GM23338 (cell line): Measurements from ENCODE around the gene GUCY1A1. TPM values are rescaled to one million over a fixed set of nuclear protein-coding genes. Genes with fewer than 3 reads are reported as not detected.

ENCODE experiments used
- ATAC-seq: fragments of 200-7000 bp; cut with Tn5 transposase; 3 replicates; pipeline ENCODE4 v1.9.1; 2020
- DNase-seq: peaks from one replicate; pipeline ENCODE4 v3.0.0-alpha.2; 2015; ENCODE audit warnings: low spot score
- H2AFZ ChIP-seq: fragments of 200-600 bp; sonication (generic); 2 replicates; pipeline ENCODE4 v1.8.0; 2016; ENCODE audit warnings: antibody characterized with exemption, mild to moderate bottlenecking, moderate library complexity
- H3F3A ChIP-seq: fragments of 200-600 bp; sonication (generic); replicated peaks from 2 replicates; pipeline ENCODE4 v1.8.0; 2017; ENCODE audit warnings: antibody characterized with exemption, mixed run types, low read depth
- H3K27ac ChIP-seq: fragments of 200-600 bp; sonication (generic); 2 replicates; pipeline ENCODE4 v1.6.1; 2016; ENCODE audit warnings: low read depth
- H3K27me3 ChIP-seq: fragments of 200-600 bp; sonication (generic); 2 replicates; pipeline ENCODE4 v1.8.0; 2016; ENCODE audit warnings: mild to moderate bottlenecking, mixed run types, moderate library complexity; ENCODE audit not compliant: insufficient read depth
- H3K36me3 ChIP-seq: fragments of 200-600 bp; sonication (generic); 2 replicates; pipeline ENCODE4 v1.8.0; 2016; ENCODE audit warnings: mild to moderate bottlenecking; ENCODE audit not compliant: insufficient read depth
- H3K4me1 ChIP-seq: fragments of 200-600 bp; sonication (generic); 2 replicates; pipeline ENCODE4 v1.8.0; 2016; ENCODE audit warnings: mild to moderate bottlenecking, moderate library complexity; ENCODE audit not compliant: insufficient read depth
- H3K4me2 ChIP-seq: fragments of 200-600 bp; sonication (generic); 2 replicates; pipeline ENCODE4 v1.7.1; 2017; ENCODE audit warnings: mixed run types
- H3K4me3 ChIP-seq: fragments of 200-600 bp; sonication (generic); 2 replicates; pipeline ENCODE4 v1.6.1; 2016; ENCODE audit warnings: mixed run types
- H3K79me2 ChIP-seq: fragments of 200-600 bp; sonication (generic); replicated peaks from 2 replicates; pipeline ENCODE4 v1.8.0; 2017; ENCODE audit warnings: mild to moderate bottlenecking; ENCODE audit not compliant: insufficient read depth
- H3K9me2 ChIP-seq: fragments of 200-600 bp; sonication (generic); 2 replicates; pipeline ENCODE4 v1.8.0; 2017; ENCODE audit not compliant: insufficient read depth
- H4K20me1 ChIP-seq: fragments of 200-600 bp; sonication (generic); replicated peaks from 2 replicates; pipeline ENCODE4 v1.8.0; 2017; ENCODE audit warnings: mild to moderate bottlenecking; ENCODE audit not compliant: insufficient read depth
- H3K27ac Mint-ChIP-seq: 2 replicates; pipeline ENCODE4 v1.8.0; 2020; ENCODE audit warnings: inconsistent platforms, mild to moderate bottlenecking, moderate library complexity, mixed read lengths
- H3K27me3 Mint-ChIP-seq: 3 replicates; pipeline ENCODE4 v1.8.0; 2022; ENCODE audit warnings: low read depth, mild to moderate bottlenecking, moderate library complexity, mixed read lengths, inconsistent platforms; ENCODE audit not compliant: insufficient read depth, poor library complexity
- H3K36me3 Mint-ChIP-seq: 3 replicates; pipeline ENCODE4 v1.8.0; 2021; ENCODE audit warnings: low read depth, mild to moderate bottlenecking, inconsistent platforms, moderate library complexity, mixed read lengths
- H3K4me1 Mint-ChIP-seq: 3 replicates; pipeline ENCODE4 v1.8.0; 2020; ENCODE audit warnings: mild to moderate bottlenecking, inconsistent platforms, mixed read lengths
- H3K4me3 Mint-ChIP-seq: 3 replicates; pipeline ENCODE4 v1.8.0; 2021; ENCODE audit warnings: moderate library complexity, mild to moderate bottlenecking, inconsistent platforms, mixed read lengths
- H3K9me3 Mint-ChIP-seq: 3 replicates; pipeline ENCODE4 v1.8.0; 2020; ENCODE audit warnings: moderate library complexity, mild to moderate bottlenecking, inconsistent platforms, mixed read lengths
- CREB1 ChIP-seq: fragments of 250-450 bp; sonication (Bioruptor Pico); IDR thresholded peaks from 2 replicates; pipeline ENCODE4 v1.5.0; 2020; ENCODE audit warnings: low read depth, mild to moderate bottlenecking, moderate library complexity
- EZH2 ChIP-seq: fragments of 200-600 bp; sonication (generic); IDR thresholded peaks from one replicate; pipeline ENCODE4 v1.8.0; 2017; ENCODE audit warnings: antibody characterized with exemption, mild to moderate bottlenecking, low read depth; ENCODE audit not compliant: unreplicated experiment
- EZH2phosphoT487 ChIP-seq: fragments of 200-600 bp; sonication (generic); IDR thresholded peaks from one replicate; pipeline ENCODE4 v1.8.1; 2018; ENCODE audit warnings: antibody characterized with exemption; ENCODE audit not compliant: unreplicated experiment
- JUNB ChIP-seq: IDR thresholded peaks from one replicate; pipeline ENCODE4 v1.6.1; 2016; ENCODE audit warnings: antibody characterized with exemption; ENCODE audit not compliant: unreplicated experiment
- NANOG ChIP-seq: IDR thresholded peaks from 2 replicates; pipeline ENCODE4 v1.6.1; 2016; ENCODE audit warnings: antibody characterized with exemption, borderline replicate concordance
- POLR2AphosphoS5 ChIP-seq: IDR thresholded peaks from 2 replicates; pipeline ENCODE4 v1.6.1; 2016; ENCODE audit warnings: antibody characterized with exemption, low read depth
- STAT1 ChIP-seq: IDR thresholded peaks from one replicate; pipeline ENCODE4 v1.6.1; 2016; ENCODE audit warnings: antibody characterized with exemption; ENCODE audit not compliant: unreplicated experiment
- ZNF331 ChIP-seq: fragments of 250-450 bp; sonication (Bioruptor Pico); IDR thresholded peaks from 2 replicates; pipeline ENCODE4 v1.5.0; 2020; ENCODE audit warnings: low read depth, mild to moderate bottlenecking, moderate library complexity
- polyA plus RNA-seq: library from polyadenylated mRNA; unstranded; fragments of >200 nt; fragmentation: Nextera tagmentation; extraction: Ambion mirVana; gene quantifications from 2 replicates; pipeline ENCODE4 v1.2.1, GENCODE V29; 2016
- total RNA-seq: library from RNA; depleted of rRNA; stranded (reverse); fragments of >200 nt; shearing (Covaris generic); gene quantifications from 2 replicates; pipeline ENCODE4 v1.2.3, GENCODE V29; 2014
- TF ChIP-seq, protein P1 (sequence below): IDR thresholded peaks from one replicate; pipeline ENCODE4 v1.6.1; 2018; ENCODE audit warnings: antibody characterized with exemption; ENCODE audit not compliant: unreplicated experiment
- TF ChIP-seq, protein P2 (sequence below): IDR thresholded peaks from 2 replicates; pipeline ENCODE4 v1.6.1; 2016; ENCODE audit warnings: antibody characterized with exemption
- TF ChIP-seq, protein P3 (sequence below), 2 experiments: fragments of 200-600 bp in 1 of 2; sonication (generic) in 1 of 2; conservative IDR thresholded peaks; 2 replicates each; pipeline versions ENCODE4 v1.5.1 to v1.6.1; 2016 to 2017; ENCODE audit warnings: antibody characterized with exemption in 2 of 2, low read depth in 2 of 2, mild to moderate bottlenecking in 2 of 2, moderate library complexity in 1 of 2

GUCY1A1 gene
- total and polyA plus RNA-seq, 2 experiments from 2014 or later: not detected

DNA sequence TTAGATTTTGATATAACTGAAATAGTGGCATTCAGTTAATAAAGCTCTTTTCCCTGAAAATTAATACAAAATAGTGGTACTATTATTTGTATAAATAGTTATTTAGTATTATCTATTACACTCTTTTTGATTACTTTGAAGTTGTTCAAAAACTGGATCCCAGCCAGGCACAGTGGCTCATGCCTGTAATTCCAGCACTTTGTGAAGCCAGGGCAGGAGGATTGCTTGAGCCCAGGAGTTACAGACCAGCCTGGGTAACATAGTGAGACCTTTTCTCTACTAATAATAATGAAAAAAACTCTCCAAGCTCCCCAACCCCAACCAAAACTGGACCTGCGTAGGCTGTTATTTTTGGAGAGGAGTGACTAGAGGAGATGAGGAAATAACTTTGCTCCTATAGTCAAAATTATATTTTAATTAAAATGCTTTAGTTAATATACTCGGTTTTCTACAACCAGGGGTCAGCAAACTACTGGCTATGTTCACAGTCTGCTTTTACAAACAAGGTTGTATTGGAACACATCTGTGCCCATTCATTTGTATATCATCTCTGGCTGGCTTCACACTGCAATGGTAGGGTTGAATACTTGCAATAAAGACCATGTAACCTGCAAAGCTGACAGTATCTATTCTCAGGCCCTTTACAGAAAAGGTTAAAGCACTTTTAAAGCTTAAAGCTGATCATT is 27.6 kb downstream of the GUCY1A1 start:
- ATAC-seq (no peak), DNase-seq (no peak)
- Histone ChIP-seq H2AFZ (no peak overlapping the region), H3K27me3 (no peaks in the 10 kb centered on the region), H3K4me2 (no peak overlapping the region), H3K79me2 (no peaks in the 10 kb centered on the region), H3F3A (no peaks in the 10 kb centered on the region), H3K27ac (no peak overlapping the region), H3K4me1 (no peaks in the 10 kb centered on the region), H3K4me3 (no peak overlapping the region), H3K36me3 (no peaks in the 10 kb centered on the region), H3K9me2 (no peaks in the 10 kb centered on the region; the same call in 1 of the 2 replicates), H4K20me1 (no peaks in the 10 kb centered on the region)
- Mint-ChIP-seq H3K4me3 (no peak overlapping the region), H3K27me3 (no peaks in the 10 kb centered on the region), H3K36me3 (no peaks in the 10 kb centered on the region), H3K9me3 (no peaks in the 10 kb centered on the region), H3K4me1 (no peaks in the 10 kb centered on the region), H3K27ac (no peak overlapping the region)
- TF ChIP-seq CREB1: no peak
- TF ChIP-seq, protein P1, sequence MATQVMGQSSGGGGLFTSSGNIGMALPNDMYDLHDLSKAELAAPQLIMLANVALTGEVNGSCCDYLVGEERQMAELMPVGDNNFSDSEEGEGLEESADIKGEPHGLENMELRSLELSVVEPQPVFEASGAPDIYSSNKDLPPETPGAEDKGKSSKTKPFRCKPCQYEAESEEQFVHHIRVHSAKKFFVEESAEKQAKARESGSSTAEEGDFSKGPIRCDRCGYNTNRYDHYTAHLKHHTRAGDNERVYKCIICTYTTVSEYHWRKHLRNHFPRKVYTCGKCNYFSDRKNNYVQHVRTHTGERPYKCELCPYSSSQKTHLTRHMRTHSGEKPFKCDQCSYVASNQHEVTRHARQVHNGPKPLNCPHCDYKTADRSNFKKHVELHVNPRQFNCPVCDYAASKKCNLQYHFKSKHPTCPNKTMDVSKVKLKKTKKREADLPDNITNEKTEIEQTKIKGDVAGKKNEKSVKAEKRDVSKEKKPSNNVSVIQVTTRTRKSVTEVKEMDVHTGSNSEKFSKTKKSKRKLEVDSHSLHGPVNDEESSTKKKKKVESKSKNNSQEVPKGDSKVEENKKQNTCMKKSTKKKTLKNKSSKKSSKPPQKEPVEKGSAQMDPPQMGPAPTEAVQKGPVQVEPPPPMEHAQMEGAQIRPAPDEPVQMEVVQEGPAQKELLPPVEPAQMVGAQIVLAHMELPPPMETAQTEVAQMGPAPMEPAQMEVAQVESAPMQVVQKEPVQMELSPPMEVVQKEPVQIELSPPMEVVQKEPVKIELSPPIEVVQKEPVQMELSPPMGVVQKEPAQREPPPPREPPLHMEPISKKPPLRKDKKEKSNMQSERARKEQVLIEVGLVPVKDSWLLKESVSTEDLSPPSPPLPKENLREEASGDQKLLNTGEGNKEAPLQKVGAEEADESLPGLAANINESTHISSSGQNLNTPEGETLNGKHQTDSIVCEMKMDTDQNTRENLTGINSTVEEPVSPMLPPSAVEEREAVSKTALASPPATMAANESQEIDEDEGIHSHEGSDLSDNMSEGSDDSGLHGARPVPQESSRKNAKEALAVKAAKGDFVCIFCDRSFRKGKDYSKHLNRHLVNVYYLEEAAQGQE: no peak
- no peak for TF ChIP-seq ZNF331 (CRISPR knock-in tag)
- no peak for TF ChIP-seq STAT1
- TF ChIP-seq, protein P2, sequence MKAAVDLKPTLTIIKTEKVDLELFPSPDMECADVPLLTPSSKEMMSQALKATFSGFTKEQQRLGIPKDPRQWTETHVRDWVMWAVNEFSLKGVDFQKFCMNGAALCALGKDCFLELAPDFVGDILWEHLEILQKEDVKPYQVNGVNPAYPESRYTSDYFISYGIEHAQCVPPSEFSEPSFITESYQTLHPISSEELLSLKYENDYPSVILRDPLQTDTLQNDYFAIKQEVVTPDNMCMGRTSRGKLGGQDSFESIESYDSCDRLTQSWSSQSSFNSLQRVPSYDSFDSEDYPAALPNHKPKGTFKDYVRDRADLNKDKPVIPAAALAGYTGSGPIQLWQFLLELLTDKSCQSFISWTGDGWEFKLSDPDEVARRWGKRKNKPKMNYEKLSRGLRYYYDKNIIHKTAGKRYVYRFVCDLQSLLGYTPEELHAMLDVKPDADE: no peak
- TF ChIP-seq POLR2AphosphoS5: no peak

DNA sequence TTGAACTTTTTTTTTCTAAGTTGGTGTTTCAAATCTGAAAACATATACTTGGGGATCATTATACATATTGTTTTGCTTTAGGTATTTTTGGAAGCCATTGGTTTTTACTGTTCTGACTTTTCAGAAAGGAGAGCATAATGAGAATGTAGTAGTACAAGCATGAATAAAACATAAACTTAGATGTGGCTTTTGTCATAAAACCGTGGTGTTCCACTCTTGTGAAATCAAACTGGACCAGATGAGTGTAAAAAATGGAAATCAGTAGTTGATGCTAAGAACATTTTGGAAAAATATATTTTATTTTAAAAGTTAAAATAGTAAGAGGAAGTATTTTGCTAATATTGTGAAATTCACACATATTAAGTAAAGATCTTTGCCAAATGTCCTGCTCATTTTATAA is 29.6 kb downstream of the GUCY1A1 start:
- Histone ChIP-seq H3K27me3 (no peaks in the 10 kb centered on the region), H3K9me2 (no peaks in the 10 kb centered on the region; the same call in 1 of the 2 replicates), H3K4me3 (no peak overlapping the region), H3K36me3 (no peaks in the 10 kb centered on the region), H3K4me1 (no peaks in the 10 kb centered on the region), H3F3A (no peaks in the 10 kb centered on the region), H3K27ac (no peak overlapping the region), H4K20me1 (no peaks in the 10 kb centered on the region), H2AFZ (no peak overlapping the region), H3K79me2 (no peaks in the 10 kb centered on the region), H3K4me2 (no peak overlapping the region)
- no peak overlapping the region for H3K27ac Mint-ChIP-seq
- H3K9me3 Mint-ChIP-seq: no peaks in the 10 kb centered on the region
- H3K36me3 Mint-ChIP-seq: no peaks in the 10 kb centered on the region
- H3K27me3 Mint-ChIP-seq: no peaks in the 10 kb centered on the region
- H3K4me3 Mint-ChIP-seq: no peak overlapping the region
- DNase-seq (no peak), ATAC-seq (no peak)
- H3K4me1 Mint-ChIP-seq: no peaks in the 10 kb centered on the region
- TF ChIP-seq POLR2AphosphoS5 (no peak), NANOG (no peak), ZNF331 (CRISPR knock-in tag) (no peak), CREB1 (no peak), EZH2 (no peak), STAT1 (no peak), JUNB (no peak), EZH2phosphoT487 (no peak)
- TF ChIP-seq, protein P3, sequence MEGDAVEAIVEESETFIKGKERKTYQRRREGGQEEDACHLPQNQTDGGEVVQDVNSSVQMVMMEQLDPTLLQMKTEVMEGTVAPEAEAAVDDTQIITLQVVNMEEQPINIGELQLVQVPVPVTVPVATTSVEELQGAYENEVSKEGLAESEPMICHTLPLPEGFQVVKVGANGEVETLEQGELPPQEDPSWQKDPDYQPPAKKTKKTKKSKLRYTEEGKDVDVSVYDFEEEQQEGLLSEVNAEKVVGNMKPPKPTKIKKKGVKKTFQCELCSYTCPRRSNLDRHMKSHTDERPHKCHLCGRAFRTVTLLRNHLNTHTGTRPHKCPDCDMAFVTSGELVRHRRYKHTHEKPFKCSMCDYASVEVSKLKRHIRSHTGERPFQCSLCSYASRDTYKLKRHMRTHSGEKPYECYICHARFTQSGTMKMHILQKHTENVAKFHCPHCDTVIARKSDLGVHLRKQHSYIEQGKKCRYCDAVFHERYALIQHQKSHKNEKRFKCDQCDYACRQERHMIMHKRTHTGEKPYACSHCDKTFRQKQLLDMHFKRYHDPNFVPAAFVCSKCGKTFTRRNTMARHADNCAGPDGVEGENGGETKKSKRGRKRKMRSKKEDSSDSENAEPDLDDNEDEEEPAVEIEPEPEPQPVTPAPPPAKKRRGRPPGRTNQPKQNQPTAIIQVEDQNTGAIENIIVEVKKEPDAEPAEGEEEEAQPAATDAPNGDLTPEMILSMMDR (conservative IDR thresholded peaks at IDR 0.05; ENCODE audit: low read depth in 2 of 2): no peak
- TF ChIP-seq, protein P2: no peak
